Ovary (tissue), 3 donors: ENCODE measurements around the gene WBP2.

Experiments
- CTCF ChIP-seq, 3 donors: fragments of 450-650 bp in 2 of 3; fragments of 200-600 bp in 1 of 3; IDR thresholded peaks; one replicate each; pipeline versions ENCODE4 v1.5.1 to v1.8.0; 2016 to 2022; ENCODE audit warnings: antibody characterized with exemption in 3 of 3, mild to moderate bottlenecking in 1 of 3
- POLR2A ChIP-seq: fragments of 450-650 bp; IDR thresholded peaks from one replicate; pipeline ENCODE4 v1.6.1; 2017; ENCODE audit warnings: antibody characterized with exemption, mild to moderate bottlenecking, moderate library complexity
- donor health status: DM: no; HTN: no; CAD: no.

DNA sequence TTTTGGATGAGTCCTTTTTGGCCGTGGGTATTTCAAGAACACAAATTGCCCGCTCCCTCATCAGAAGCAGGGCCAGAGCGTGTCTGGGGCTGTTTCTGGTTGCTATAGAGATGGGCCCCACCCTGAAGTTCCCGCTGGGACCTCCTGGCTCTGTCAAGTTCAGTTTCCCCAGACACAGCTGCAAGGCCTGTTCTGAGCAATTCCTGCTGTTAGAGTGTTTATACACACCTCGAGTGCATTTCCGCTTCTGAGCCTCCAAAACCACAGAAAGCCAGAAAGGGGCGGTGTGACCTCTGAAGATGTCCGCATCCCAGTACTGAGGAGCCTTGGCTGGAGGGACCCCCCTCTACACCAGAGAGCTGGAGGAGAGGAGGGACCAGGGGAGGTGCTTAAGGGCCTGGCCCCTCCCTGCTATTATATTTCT, 9.3 kb upstream of the WBP2 start:
- no peak for TF ChIP-seq POLR2A
- TF ChIP-seq CTCF (IDR thresholded peaks at IDR 0.05), result peak in 1 of 3 donors; percentile 14
